IMR-90 (cell line): ENCODE results near the gene TLR10. TPM values are rescaled to one million over a fixed set of nuclear protein-coding genes. Genes with fewer than 3 reads are reported as not detected.

Experiments
- ATAC-seq: fragments of 200-7000 bp; cut with Tn5 transposase; 2 replicates; pipeline ENCODE4 v1.9.1; 2020; ENCODE audit warnings: low read depth, mild to moderate bottlenecking, moderate library complexity
- BruUV-seq: library from RNA; stranded (reverse); fragments of 400-500 nt; replicated peaks from 2 replicates; lab custom pipeline; 2021; lab: Mats Ljungman, UMichigan
- CTCF ChIA-PET: fragments of 300-600 bp; formaldehyde crosslinking; extraction: SDS; loops from one replicate; lab custom pipeline; 2021; ENCODE audit warnings: antibody characterized with exemption; lab: Yijun Ruan, JAX
- POLR2A ChIA-PET: fragments of 300-600 bp; sonication (Branson Sonifier 250); formaldehyde crosslinking; loops from one replicate; lab custom pipeline; 2022; ENCODE audit warnings: antibody characterized with exemption; ENCODE audit not compliant: unreplicated experiment; lab: Charles Lee
- DNase-seq: peaks from one replicate; pipeline ENCODE4 v3.0.0; 2013
- H2AFZ ChIP-seq: replicated peaks from 2 replicates; pipeline ENCODE3; 2013; ENCODE audit warnings: low read length, mild to moderate bottlenecking; ENCODE audit not compliant: poor library complexity
- H2AK5ac ChIP-seq: 2 replicates; pipeline ENCODE4 v1.6.1; 2013; ENCODE audit warnings: low read depth, low read length, inconsistent platforms
- H2AK9ac ChIP-seq: replicated peaks from 2 replicates; pipeline ENCODE3; 2013; ENCODE audit warnings: mild to moderate bottlenecking, low read depth, low read length, moderate library complexity; ENCODE audit not compliant: poor library complexity
- H2BK120ac ChIP-seq: 2 replicates; pipeline ENCODE4 v1.6.1; 2013; ENCODE audit warnings: low read depth, low read length, inconsistent platforms
- H2BK15ac ChIP-seq: 3 replicates; pipeline ENCODE4 v1.6.1; 2013; ENCODE audit warnings: low read depth, low read length, inconsistent platforms
- H2BK20ac ChIP-seq: 2 replicates; pipeline ENCODE4 v1.6.1; 2013; ENCODE audit warnings: low read depth, mild to moderate bottlenecking, inconsistent platforms, low read length, moderate library complexity
- H2BK5ac ChIP-seq: 2 replicates; pipeline ENCODE4 v1.6.1; 2013; ENCODE audit warnings: mild to moderate bottlenecking, low read depth, low read length, inconsistent platforms; ENCODE audit not compliant: poor library complexity, severe bottlenecking
- H3K14ac ChIP-seq: replicated peaks from 2 replicates; pipeline ENCODE4 v1.6.1; 2013; ENCODE audit warnings: low read depth, low read length, inconsistent platforms
- H3K18ac ChIP-seq: 2 replicates; pipeline ENCODE4 v1.6.1; 2013; ENCODE audit warnings: low read depth, low read length, control low read depth
- H3K23ac ChIP-seq: 2 replicates; pipeline ENCODE4 v1.6.1; 2013; ENCODE audit warnings: low read depth, low read length, inconsistent platforms
- H3K27ac ChIP-seq: 2 replicates; pipeline ENCODE4 v1.5.1; 2013; ENCODE audit warnings: mild to moderate bottlenecking, control low read depth, low read length; ENCODE audit not compliant: insufficient read depth
- H3K27me3 ChIP-seq: 2 replicates; pipeline ENCODE4 v1.6.1; 2013; ENCODE audit warnings: low read length; ENCODE audit not compliant: control insufficient read depth, insufficient read depth
- H3K36me3 ChIP-seq: 2 replicates; pipeline ENCODE4 v1.6.1; 2013; ENCODE audit warnings: low read length, mixed read lengths; ENCODE audit not compliant: control insufficient read depth, insufficient read depth
- H3K4ac ChIP-seq: 2 replicates; pipeline ENCODE4 v1.6.1; 2013; ENCODE audit warnings: low read depth, low read length, inconsistent platforms
- H3K4me1 ChIP-seq: 2 replicates; pipeline ENCODE4 v1.6.1; 2013; ENCODE audit warnings: low read length, mixed read lengths; ENCODE audit not compliant: control insufficient read depth, insufficient read depth
- H3K4me2 ChIP-seq: 2 replicates; pipeline ENCODE4 v1.6.1; 2013; ENCODE audit warnings: low read depth, mild to moderate bottlenecking, control low read depth, low read length, moderate library complexity
- H3K4me3 ChIP-seq: 2 replicates; pipeline ENCODE4 v1.5.1; 2013; ENCODE audit warnings: low read depth, mild to moderate bottlenecking, control low read depth, low read length, moderate library complexity; ENCODE audit not compliant: insufficient read depth
- H3K56ac ChIP-seq: 2 replicates; pipeline ENCODE4 v1.6.1; 2013; ENCODE audit warnings: low read length, inconsistent platforms; ENCODE audit not compliant: insufficient read depth; ENCODE audit errors: extremely low read depth
- H3K79me1 ChIP-seq, 2 experiments: 2 replicates each; pipeline ENCODE4 v1.6.1; 2013; ENCODE audit warnings: low read length in 2 of 2, inconsistent platforms in 1 of 2, low read depth in 1 of 2
- H3K9ac ChIP-seq: 2 replicates; pipeline ENCODE4 v1.6.1; 2013; ENCODE audit warnings: low read depth, low read length, control low read depth
- H3K9me1 ChIP-seq: 2 replicates; pipeline ENCODE4 v1.6.1; 2013; ENCODE audit warnings: low read length, inconsistent platforms; ENCODE audit not compliant: insufficient read depth
- H3K9me3 ChIP-seq: 2 replicates; pipeline ENCODE4 v1.6.1; 2013; ENCODE audit warnings: low read length; ENCODE audit not compliant: control insufficient read depth, insufficient read depth
- H4K20me1 ChIP-seq: 2 replicates; pipeline ENCODE4 v1.6.1; 2013; ENCODE audit warnings: low read length, inconsistent platforms; ENCODE audit not compliant: insufficient read depth
- H4K5ac ChIP-seq: 2 replicates; pipeline ENCODE4 v1.6.1; 2013; ENCODE audit warnings: mild to moderate bottlenecking, low read depth, low read length, control low read depth
- H4K8ac ChIP-seq, 2 experiments: 2 replicates each; pipeline ENCODE4 v1.6.1; 2013; ENCODE audit warnings: low read depth in 2 of 2, low read length in 2 of 2, control low read depth in 1 of 2, inconsistent platforms in 1 of 2
- H4K91ac ChIP-seq: 2 replicates; pipeline ENCODE4 v1.6.1; 2013; ENCODE audit warnings: low read depth, low read length, inconsistent platforms; ENCODE audit not compliant: insufficient read depth
- BHLHE40 ChIP-seq: fragments of 150-350 bp; IDR thresholded peaks from 2 replicates; pipeline ENCODE4 v1.6.1; 2016; ENCODE audit warnings: mild to moderate bottlenecking, low read depth, low read length
- CHD1 ChIP-seq: IDR thresholded peaks from 2 replicates; pipeline ENCODE4 v1.6.1; 2012; ENCODE audit warnings: low read depth, low read length, improper control_type of control experiment
- MXI1 ChIP-seq: IDR thresholded peaks from 2 replicates; pipeline ENCODE4 v1.6.1; 2012; ENCODE audit warnings: low read depth, mild to moderate bottlenecking, low read length, moderate library complexity, borderline replicate concordance
- POLR2A ChIP-seq: IDR thresholded peaks from 2 replicates; pipeline ENCODE4 v1.6.1; 2012; ENCODE audit warnings: mild to moderate bottlenecking, low read depth, low read length
- RAD21 ChIP-seq: IDR thresholded peaks from 2 replicates; pipeline ENCODE4 v1.6.1; 2012; ENCODE audit warnings: low read length, improper control_type of control experiment
- RCOR1 ChIP-seq: IDR thresholded peaks from 2 replicates; pipeline ENCODE4 v1.6.1; 2012; ENCODE audit warnings: mild to moderate bottlenecking, low read length, improper control_type of control experiment; ENCODE audit not compliant: insufficient replicate concordance
- RFX5 ChIP-seq: IDR thresholded peaks from 2 replicates; pipeline ENCODE4 v1.8.0; 2012; ENCODE audit warnings: low read depth, mild to moderate bottlenecking, low read length, moderate library complexity
- WGBS, 2 experiments: methylation state at CpG; one replicate each; pipeline versions ENCODE4 v1.1.5 to v1.1.7; 2013; ENCODE audit warnings: missing lambda C conversion rate in 2 of 2; ENCODE audit not compliant: insufficient read length in 1 of 2; ENCODE audit errors: extremely low coverage in 2 of 2; 5-methylcytosine and 5-hydroxymethylcytosine counted together
- dilution Hi-C: fragments of 300-500 bp; cut with HindIII; formaldehyde crosslinking; loops from one replicate; pipeline ENCODE4 v1.14.3; 2018; ENCODE audit warnings: low sequenced_read_pairs; ENCODE audit not compliant: unreplicated experiment
- in situ Hi-C: fragments of 300-500 bp; cut with MboI; formaldehyde crosslinking; loops from 3 replicates; pipeline ENCODE4 v1.14.3; 2019; ENCODE audit warnings: low sequenced_read_pairs, inconsistent platforms, mixed read lengths
- intact Hi-C: fragments of 100-400 bp; cut with micrococcal nuclease; formaldehyde crosslinking; loops from 2 replicates; pipeline ENCODE4 v1.10.0; 2022
- polyA plus RNA-seq, 3 experiments: library from polyadenylated mRNA; depleted of rRNA; stranded (reverse); fragments of >200 nt; gene quantifications; 2 replicates each; pipeline ENCODE4 v1.2.3, GENCODE V29; 2012; ENCODE audit warnings: low replicate concordance in 1 of 3
- total RNA-seq: library from RNA; depleted of rRNA; stranded (reverse); fragments of >200 nt; gene quantifications from 2 replicates; pipeline ENCODE4 v1.2.3, GENCODE V29; 2012
- TF ChIP-seq, protein P1 (sequence below): conservative IDR thresholded peaks from 2 replicates; pipeline ENCODE4 v1.5.1; 2012; ENCODE audit warnings: mild to moderate bottlenecking, low read depth, low read length, improper control_type of control experiment
- TF ChIP-seq, protein P2 (sequence below): fragments of 150-350 bp; IDR thresholded peaks from 2 replicates; pipeline ENCODE4 v1.6.1; 2016; ENCODE audit warnings: low read depth, mild to moderate bottlenecking, low read length, moderate library complexity, borderline replicate concordance
- TF ChIP-seq, protein P3 (sequence below): fragments of 150-350 bp; IDR thresholded peaks from 2 replicates; pipeline ENCODE4 v1.6.1; 2017; ENCODE audit warnings: mild to moderate bottlenecking, antibody characterized with exemption, low read length, low read depth

Gene TLR10
- total and polyA plus RNA-seq, 2 of the 4 experiments (the other 2 are of a cell fraction) = not detected

DNA sequence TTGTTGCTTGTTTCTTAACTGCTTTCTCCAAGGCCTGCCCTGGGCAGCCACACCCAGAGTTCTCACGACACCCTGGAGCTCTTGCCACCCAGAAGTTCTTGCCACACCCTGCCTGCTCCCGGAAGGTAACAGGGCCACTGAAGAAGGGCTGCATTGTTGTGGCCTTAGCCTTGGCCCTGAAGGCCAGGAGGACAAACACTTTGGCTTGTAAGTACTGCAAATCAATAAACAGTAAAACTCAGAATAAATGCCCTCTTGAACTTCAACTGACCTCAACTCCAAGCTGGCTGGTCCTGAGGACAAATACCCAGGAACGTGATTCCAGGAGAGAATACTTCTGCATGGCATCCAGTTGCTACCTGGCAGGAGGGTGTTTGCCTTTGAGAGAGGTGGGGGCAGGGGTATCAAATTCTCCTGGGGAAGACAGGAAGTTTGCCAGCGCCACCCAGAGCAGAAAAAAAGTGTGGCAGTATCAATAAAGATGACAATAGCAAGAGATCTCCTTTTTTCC lies 54.1 kb downstream of the TLR10 start:
- H3K9me1 ChIP-seq = 0 out of 2 replicates have a peak, but pooled peaks cover 3% of the 10 kb centered on the region
- H3K56ac ChIP-seq = no peak overlapping the region
- no peak overlapping the region for H2BK20ac ChIP-seq
- H2AK5ac ChIP-seq = 0 out of 2 replicates have a peak overlapping the region, but pooled peaks have one; percentile 18
- no peak overlapping the region for H2BK15ac ChIP-seq
- intact Hi-C loops = no loop called here
- H3K18ac ChIP-seq = no peak overlapping the region
- no peak overlapping the region for H3K14ac ChIP-seq
- no peak overlapping the region for H2AFZ ChIP-seq
- H3K36me3 ChIP-seq = no peaks in the 10 kb centered on the region
- no peak overlapping the region for H4K91ac ChIP-seq
- H3K9ac ChIP-seq = no peak overlapping the region
- H3K4me1 ChIP-seq = peaks cover 7% of the 10 kb centered on the region
- ATAC-seq = no peak
- H3K4ac ChIP-seq = no peak overlapping the region
- no peak overlapping the region for H3K4me2 ChIP-seq
- dilution Hi-C loops = no loop called here
- H3K9me3 ChIP-seq = no peaks in the 10 kb centered on the region
- H3K27me3 ChIP-seq = no peaks in the 10 kb centered on the region; the same call in 1 of the 2 replicates
- no peak overlapping the region for H4K8ac ChIP-seq
- peak overlapping the region; percentile 75 for H2AK9ac ChIP-seq
- POLR2A ChIA-PET = no interaction called here
- H3K27ac ChIP-seq = no peak overlapping the region
- H4K20me1 ChIP-seq = 0 out of 2 replicates have a peak, but pooled peaks cover 6% of the 10 kb centered on the region
- 100% methylated on average over 2 of the region's 4 CpGs; no CpG with 5 or more reads in 1 of the 2 experiments for WGBS, 2 experiments
- CTCF ChIA-PET = no interaction called here
- H2BK120ac ChIP-seq = no peak overlapping the region
- no peak for DNase-seq
- H2BK5ac ChIP-seq = no peak overlapping the region
- BruUV-seq = no TSS peak
- H3K4me3 ChIP-seq = no peak overlapping the region
- no peaks in the 10 kb centered on the region for H3K79me1 ChIP-seq
- no peak overlapping the region for H3K23ac ChIP-seq
- H4K5ac ChIP-seq = no peak overlapping the region
- TF ChIP-seq MXI1 (no peak), BHLHE40 (no peak), CHD1 (no peak), RCOR1 (no peak), RFX5 (no peak), POLR2A (no peak), RAD21 (no peak)
- TF ChIP-seq, protein P1, sequence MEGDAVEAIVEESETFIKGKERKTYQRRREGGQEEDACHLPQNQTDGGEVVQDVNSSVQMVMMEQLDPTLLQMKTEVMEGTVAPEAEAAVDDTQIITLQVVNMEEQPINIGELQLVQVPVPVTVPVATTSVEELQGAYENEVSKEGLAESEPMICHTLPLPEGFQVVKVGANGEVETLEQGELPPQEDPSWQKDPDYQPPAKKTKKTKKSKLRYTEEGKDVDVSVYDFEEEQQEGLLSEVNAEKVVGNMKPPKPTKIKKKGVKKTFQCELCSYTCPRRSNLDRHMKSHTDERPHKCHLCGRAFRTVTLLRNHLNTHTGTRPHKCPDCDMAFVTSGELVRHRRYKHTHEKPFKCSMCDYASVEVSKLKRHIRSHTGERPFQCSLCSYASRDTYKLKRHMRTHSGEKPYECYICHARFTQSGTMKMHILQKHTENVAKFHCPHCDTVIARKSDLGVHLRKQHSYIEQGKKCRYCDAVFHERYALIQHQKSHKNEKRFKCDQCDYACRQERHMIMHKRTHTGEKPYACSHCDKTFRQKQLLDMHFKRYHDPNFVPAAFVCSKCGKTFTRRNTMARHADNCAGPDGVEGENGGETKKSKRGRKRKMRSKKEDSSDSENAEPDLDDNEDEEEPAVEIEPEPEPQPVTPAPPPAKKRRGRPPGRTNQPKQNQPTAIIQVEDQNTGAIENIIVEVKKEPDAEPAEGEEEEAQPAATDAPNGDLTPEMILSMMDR = no peak
- TF ChIP-seq, protein P2, sequence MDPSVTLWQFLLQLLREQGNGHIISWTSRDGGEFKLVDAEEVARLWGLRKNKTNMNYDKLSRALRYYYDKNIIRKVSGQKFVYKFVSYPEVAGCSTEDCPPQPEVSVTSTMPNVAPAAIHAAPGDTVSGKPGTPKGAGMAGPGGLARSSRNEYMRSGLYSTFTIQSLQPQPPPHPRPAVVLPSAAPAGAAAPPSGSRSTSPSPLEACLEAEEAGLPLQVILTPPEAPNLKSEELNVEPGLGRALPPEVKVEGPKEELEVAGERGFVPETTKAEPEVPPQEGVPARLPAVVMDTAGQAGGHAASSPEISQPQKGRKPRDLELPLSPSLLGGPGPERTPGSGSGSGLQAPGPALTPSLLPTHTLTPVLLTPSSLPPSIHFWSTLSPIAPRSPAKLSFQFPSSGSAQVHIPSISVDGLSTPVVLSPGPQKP = no peak
- TF ChIP-seq, protein P3, sequence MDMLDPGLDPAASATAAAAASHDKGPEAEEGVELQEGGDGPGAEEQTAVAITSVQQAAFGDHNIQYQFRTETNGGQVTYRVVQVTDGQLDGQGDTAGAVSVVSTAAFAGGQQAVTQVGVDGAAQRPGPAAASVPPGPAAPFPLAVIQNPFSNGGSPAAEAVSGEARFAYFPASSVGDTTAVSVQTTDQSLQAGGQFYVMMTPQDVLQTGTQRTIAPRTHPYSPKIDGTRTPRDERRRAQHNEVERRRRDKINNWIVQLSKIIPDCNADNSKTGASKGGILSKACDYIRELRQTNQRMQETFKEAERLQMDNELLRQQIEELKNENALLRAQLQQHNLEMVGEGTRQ = no peak
- in situ Hi-C loops = loop anchor here (10.0 kb wide), 1 partner anchor 924 kb away; no protein-coding TSS in a partner anchor
